Measurements from ENCODE around the gene DMD. TPM values are rescaled to one million over a fixed set of nuclear protein-coding genes. Genes with fewer than 3 reads are reported as not detected.

DMD gene
- total and polyA plus RNA-seq, 2 of the 8 experiments (the other 6 are each of a cell fraction or from before 2014, with no cell fraction given), result 4.8 to 7.4 TPM

GRCh38 chrX:31800219-31800618 is 1411.1 kb downstream of the DMD start:
- TF ChIP-seq FOSL1 (IDR thresholded peaks at IDR 0.05; ENCODE audit: insufficient read depth, low read depth, low read length) (no peak), TEAD4 (IDR thresholded peaks at IDR 0.05; ENCODE audit: low read depth, low read length) (no peak), GABPA (IDR thresholded peaks at IDR 0.05; ENCODE audit: borderline replicate concordance, insufficient read depth, low read length) (no peak), EP300 (IDR thresholded peaks at IDR 0.05; ENCODE audit: borderline replicate concordance in 1 of 2, low read depth in 2 of 2, low read length in 2 of 2) (no peak), SP2 (IDR thresholded peaks at IDR 0.05; ENCODE audit: low read length) (no peak), NRF1 (IDR thresholded peaks at IDR 0.05; ENCODE audit: low read depth, low read length) (no peak), POLR2AphosphoS5 (IDR thresholded peaks at IDR 0.05; ENCODE audit: low read depth, low read length) (no peak), JUN (IDR thresholded peaks at IDR 0.05; ENCODE audit: low read depth, low read length) (no peak)
- Histone ChIP-seq H2AK5ac (ENCODE audit: low read depth, low read length) (no peak overlapping the region), H2BK15ac (ENCODE audit: low read length) (no peak overlapping the region), H4K8ac (ENCODE audit: extremely low read depth, insufficient read depth, low read length) (no peak overlapping the region), H4K91ac (replicated peaks; ENCODE audit: insufficient read length, low read length) (no peak overlapping the region), H3K23ac (ENCODE audit: insufficient read length) (no peak overlapping the region), H4K20me1 (replicated peaks in 1 of 2; ENCODE audit: control insufficient read depth in 1 of 2, insufficient read depth in 2 of 2, low read length in 2 of 2) (no peaks in the 10 kb centered on the region), H3K27me3 (replicated peaks in 1 of 4; ENCODE audit: control insufficient read depth in 3 of 4, extremely low read depth in 1 of 4, insufficient read depth in 3 of 4, low read length in 3 of 4) (no peaks in the 10 kb centered on the region), H2BK12ac (ENCODE audit: low read depth, low read length) (no peak overlapping the region), H3K9me3 (ENCODE audit: insufficient read depth in 2 of 2, low read depth in 1 of 2, low read length in 1 of 2) (no peaks in the 10 kb centered on the region), H2BK120ac (replicated peaks; ENCODE audit: low read depth, low read length) (no peak overlapping the region), H3K4ac (replicated peaks; ENCODE audit: insufficient read length, low read depth, low read length) (no peak overlapping the region), H2BK5ac (ENCODE audit: low read depth, low read length) (no peak overlapping the region), H3K4me3 (ENCODE audit: extremely low read depth in 1 of 4, insufficient read depth in 2 of 4, low read depth in 3 of 4, low read length in 4 of 4) (no peak overlapping the region), H2BK20ac (ENCODE audit: low read length) (no peak overlapping the region), H3K56ac (replicated peaks; ENCODE audit: insufficient read length, low read depth, low read length) (no peak overlapping the region), H3K27ac (ENCODE audit: low read depth, low read length) (no peak overlapping the region), H2AFZ (ENCODE audit: low read length) (no peak overlapping the region), H3K79me1 (ENCODE audit: low read depth, low read length) (no peaks in the 10 kb centered on the region), H3K4me2 (ENCODE audit: insufficient read depth in 1 of 2, low read depth in 2 of 2, low read length in 2 of 2) (no peak overlapping the region), H3K4me1 (replicated peaks in 1 of 4; ENCODE audit: control insufficient read depth in 3 of 4, insufficient read depth in 4 of 4, low read length in 3 of 4) (no peaks in the 10 kb centered on the region), H3K14ac (ENCODE audit: insufficient read length) (no peak overlapping the region), H3K9ac (replicated peaks in 1 of 4; ENCODE audit: extremely low read depth in 1 of 4, low read depth in 3 of 4, low read length in 3 of 4) (no peak overlapping the region), H3K23me2 (ENCODE audit: low read depth, low read length) (no peaks in the 10 kb centered on the region), H3K79me2 (ENCODE audit: control insufficient read depth in 1 of 2, insufficient read depth in 2 of 2, low read length in 2 of 2) (no peaks in the 10 kb centered on the region), H4K5ac (ENCODE audit: insufficient read length, low read depth, low read length) (no peak overlapping the region), H3K18ac (ENCODE audit: extremely low read depth, low read length) (no peak overlapping the region), H3K36me3 (ENCODE audit: control insufficient read depth in 2 of 4, insufficient read depth in 4 of 4, low read length in 3 of 4) (no peaks in the 10 kb centered on the region)
- DNase-seq (ENCODE audit: low read depth in 1 of 2, low spot score in 2 of 2) (no peak), FAIRE-seq (no peak)
- 95% methylated on average over 4 of the region's 4 CpGs; no CpG with 5 or more reads in 1 of the 2 experiments for WGBS, 2 experiments (ENCODE audit: extremely low coverage in 1 of 2, insufficient coverage in 1 of 2, insufficient read length in 1 of 2, insufficient replicate concordance in 2 of 2, low coverage in 1 of 2, low lambda C conversion rate in 2 of 2, missing lambda C conversion rate in 1 of 2)
- ChIA-PET POLR2A (ENCODE audit: partially characterized antibody) (no interaction called here), CTCF (ENCODE audit: partially characterized antibody) (no interaction called here)

Data from H1 (cell line).